ENCODE data around the gene RBM22. TPM values are rescaled to one million over a fixed set of nuclear protein-coding genes. Genes with fewer than 3 reads are reported as not detected.
A peak's percentile ranks its signal among the peaks of the same experiment; 100 is the strongest.

Gene RBM22
- total RNA-seq, 1 donor from 2014 or later, result 54.5 TPM

DNA sequence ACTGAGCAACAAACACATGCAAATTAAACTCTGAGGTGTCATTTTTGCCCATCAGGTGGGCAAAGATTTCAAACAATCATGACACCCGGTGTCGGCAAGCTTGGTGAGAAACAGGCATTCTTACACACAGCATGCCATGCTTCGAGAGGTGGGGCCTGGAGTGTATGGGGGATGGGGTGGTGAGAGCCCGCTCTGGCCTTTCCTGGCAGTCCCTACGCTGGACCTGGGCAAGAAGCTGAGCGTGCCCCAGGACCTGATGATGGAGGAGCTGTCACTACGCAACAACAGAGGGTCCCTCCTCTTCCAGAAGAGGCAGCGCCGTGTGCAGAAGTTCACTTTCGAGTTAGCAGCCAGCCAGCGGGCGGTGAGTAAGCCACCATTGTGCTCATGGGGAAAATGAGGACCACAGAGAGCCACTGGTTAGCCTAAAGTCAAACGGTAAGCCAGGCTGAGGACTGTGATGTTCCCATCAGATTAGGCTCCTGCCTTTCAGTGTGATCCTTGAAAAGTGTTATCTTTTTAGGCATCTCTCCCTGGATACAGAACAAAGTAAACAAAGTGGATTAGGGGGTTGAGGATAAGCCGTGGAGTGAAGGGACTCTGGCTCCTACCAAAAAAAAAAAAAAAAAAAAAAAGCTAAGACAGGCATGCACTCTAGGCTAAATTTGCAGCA, 30.5 kb downstream of the RBM22 start:
- Mint-ChIP-seq H3K36me3 (ENCODE audit: low read depth, unreplicated experiment) (peaks cover 5% of the 10 kb centered on the region), H3K27me3 (ENCODE audit: unreplicated experiment) (peaks cover 14% of the 10 kb centered on the region), H3K4me1 (ENCODE audit: unreplicated experiment) (peaks cover 17% of the 10 kb centered on the region), H3K9me3 (ENCODE audit: unreplicated experiment) (no peaks in the 10 kb centered on the region), H3K4me3 (ENCODE audit: unreplicated experiment) (peak overlapping the region; percentile 85), H3K27ac (ENCODE audit: unreplicated experiment) (peak overlapping the region; percentile 63)
- no peak for DNase-seq (ENCODE audit: low spot score)
- TF ChIP-seq, protein P1, sequence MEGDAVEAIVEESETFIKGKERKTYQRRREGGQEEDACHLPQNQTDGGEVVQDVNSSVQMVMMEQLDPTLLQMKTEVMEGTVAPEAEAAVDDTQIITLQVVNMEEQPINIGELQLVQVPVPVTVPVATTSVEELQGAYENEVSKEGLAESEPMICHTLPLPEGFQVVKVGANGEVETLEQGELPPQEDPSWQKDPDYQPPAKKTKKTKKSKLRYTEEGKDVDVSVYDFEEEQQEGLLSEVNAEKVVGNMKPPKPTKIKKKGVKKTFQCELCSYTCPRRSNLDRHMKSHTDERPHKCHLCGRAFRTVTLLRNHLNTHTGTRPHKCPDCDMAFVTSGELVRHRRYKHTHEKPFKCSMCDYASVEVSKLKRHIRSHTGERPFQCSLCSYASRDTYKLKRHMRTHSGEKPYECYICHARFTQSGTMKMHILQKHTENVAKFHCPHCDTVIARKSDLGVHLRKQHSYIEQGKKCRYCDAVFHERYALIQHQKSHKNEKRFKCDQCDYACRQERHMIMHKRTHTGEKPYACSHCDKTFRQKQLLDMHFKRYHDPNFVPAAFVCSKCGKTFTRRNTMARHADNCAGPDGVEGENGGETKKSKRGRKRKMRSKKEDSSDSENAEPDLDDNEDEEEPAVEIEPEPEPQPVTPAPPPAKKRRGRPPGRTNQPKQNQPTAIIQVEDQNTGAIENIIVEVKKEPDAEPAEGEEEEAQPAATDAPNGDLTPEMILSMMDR (IDR thresholded peaks at IDR 0.05; ENCODE audit: unreplicated experiment), result no peak

DNA sequence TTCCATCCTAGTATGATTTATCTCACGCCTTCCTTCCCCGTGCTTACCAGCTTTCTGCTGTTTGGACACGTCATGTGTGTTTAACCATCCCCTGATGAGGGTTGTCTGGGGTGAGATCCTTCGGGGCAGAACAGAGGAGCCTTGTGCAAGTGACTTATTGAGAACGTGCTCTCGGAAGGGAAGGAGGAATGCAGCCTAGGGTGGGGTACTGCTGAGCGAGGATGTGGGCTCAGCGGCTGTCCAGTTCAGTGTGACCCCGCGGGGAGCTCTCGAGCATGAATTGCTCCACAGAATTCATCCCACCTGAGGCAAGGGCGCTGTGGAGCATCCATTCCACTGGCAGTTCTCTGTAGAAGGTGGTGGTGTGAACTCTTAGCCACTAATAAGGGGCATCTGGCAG, 35.8 kb downstream of the RBM22 start:
- Mint-ChIP-seq H3K4me3 (ENCODE audit: unreplicated experiment) (no peak overlapping the region), H3K4me1 (ENCODE audit: unreplicated experiment) (peaks cover 19% of the 10 kb centered on the region), H3K36me3 (ENCODE audit: low read depth, unreplicated experiment) (peaks cover 3% of the 10 kb centered on the region), H3K27ac (ENCODE audit: unreplicated experiment) (no peak overlapping the region), H3K27me3 (ENCODE audit: unreplicated experiment) (peaks cover 2% of the 10 kb centered on the region), H3K9me3 (ENCODE audit: unreplicated experiment) (no peaks in the 10 kb centered on the region)
- TF ChIP-seq, protein P1 (IDR thresholded peaks at IDR 0.05; ENCODE audit: unreplicated experiment), result no peak
- DNase-seq (ENCODE audit: low spot score), result no peak

DNA sequence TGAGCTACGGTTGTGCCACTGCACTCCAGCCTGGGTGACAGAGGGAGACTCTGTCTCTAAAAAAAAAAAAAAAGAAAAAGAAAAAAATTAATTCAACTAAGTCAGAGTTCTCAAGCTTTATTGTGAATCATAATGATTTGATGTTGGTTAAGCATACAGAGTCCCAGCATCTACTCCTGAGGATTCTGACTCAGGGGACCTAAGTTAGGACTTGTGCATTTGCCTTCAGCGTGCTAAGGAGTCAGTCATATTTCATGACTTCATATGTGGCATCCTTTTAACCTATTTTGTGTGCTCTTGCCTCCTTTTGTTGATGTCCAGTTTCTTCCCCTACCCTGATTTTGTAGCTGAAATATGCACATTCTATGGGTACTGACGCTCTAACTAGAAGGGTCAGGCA, 36.9 kb downstream of the RBM22 start:
- H3K36me3 Mint-ChIP-seq (ENCODE audit: low read depth, unreplicated experiment), result peaks cover 3% of the 10 kb centered on the region
- no peaks in the 10 kb centered on the region for H3K9me3 Mint-ChIP-seq (ENCODE audit: unreplicated experiment)
- no peak overlapping the region for H3K27ac Mint-ChIP-seq (ENCODE audit: unreplicated experiment)
- TF ChIP-seq, protein P1 (IDR thresholded peaks at IDR 0.05; ENCODE audit: unreplicated experiment), result no peak
- H3K27me3 Mint-ChIP-seq (ENCODE audit: unreplicated experiment), result peaks cover 2% of the 10 kb centered on the region
- DNase-seq (ENCODE audit: low spot score), result no peak
- peaks cover 24% of the 10 kb centered on the region for H3K4me1 Mint-ChIP-seq (ENCODE audit: unreplicated experiment)
- H3K4me3 Mint-ChIP-seq (ENCODE audit: unreplicated experiment), result no peak overlapping the region

DNA sequence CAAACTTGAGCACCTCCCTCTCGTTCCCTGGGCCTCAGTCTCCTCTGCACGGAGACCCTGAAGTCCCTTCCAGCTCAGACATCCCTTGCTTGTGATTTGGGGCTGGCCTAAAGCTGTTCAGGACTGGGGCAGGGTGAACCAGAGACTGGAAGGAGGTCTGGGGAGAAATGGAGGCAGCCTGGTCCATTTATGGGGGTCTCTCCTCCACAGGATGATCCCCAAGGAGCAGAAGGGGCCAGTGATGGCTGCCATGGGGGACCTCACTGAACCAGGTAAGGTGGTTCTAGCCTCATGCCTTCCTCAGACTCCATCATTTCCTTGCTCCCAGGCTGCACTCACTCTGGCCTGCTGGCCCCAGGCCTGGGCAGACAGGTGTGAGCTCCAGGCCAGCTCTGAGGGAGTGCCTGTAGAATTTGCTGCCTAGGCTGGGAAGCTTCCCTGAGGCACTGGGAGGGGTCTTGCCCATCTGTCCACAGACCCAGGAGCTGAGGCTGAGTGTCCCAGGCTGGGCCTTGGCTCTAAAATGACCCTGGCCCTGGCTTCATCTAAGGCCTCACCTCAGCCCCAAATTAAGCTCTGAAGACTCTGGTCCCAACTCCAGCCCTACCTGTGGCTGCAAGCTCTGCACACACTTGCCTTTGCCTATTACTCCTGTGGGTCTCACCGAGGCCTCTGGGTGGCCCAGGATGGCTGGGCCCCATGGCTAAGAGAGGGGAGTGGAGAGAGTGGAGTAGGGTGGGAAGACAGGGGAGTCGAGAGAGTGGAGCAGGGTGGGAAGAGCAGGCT, 37.9 kb downstream of the RBM22 start:
- no peaks in the 10 kb centered on the region for H3K9me3 Mint-ChIP-seq (ENCODE audit: unreplicated experiment)
- peaks cover 6% of the 10 kb centered on the region for H3K36me3 Mint-ChIP-seq (ENCODE audit: low read depth, unreplicated experiment)
- TF ChIP-seq, protein P1 (IDR thresholded peaks at IDR 0.05; ENCODE audit: unreplicated experiment), result no peak
- no peak overlapping the region for H3K4me3 Mint-ChIP-seq (ENCODE audit: unreplicated experiment)
- no peak for DNase-seq (ENCODE audit: low spot score)
- H3K27ac Mint-ChIP-seq (ENCODE audit: unreplicated experiment), result no peak overlapping the region
- peaks cover 24% of the 10 kb centered on the region for H3K4me1 Mint-ChIP-seq (ENCODE audit: unreplicated experiment)
- H3K27me3 Mint-ChIP-seq (ENCODE audit: unreplicated experiment), result peaks cover 5% of the 10 kb centered on the region

Measured in endothelial cell (in vitro differentiated cells).